GM18511 (cell line): ENCODE measurements around the gene USH1G.
A peak's percentile ranks its signal among the peaks of the same experiment; 100 is the strongest.
"Not testable (repeated sequence)": the region's sequence is repeated elsewhere in the genome, so short reads cannot be mapped to it uniquely, and the experiment has no call there.

Source experiments
- ATAC-seq: cut with Tn5 transposase; IDR thresholded peaks from one replicate; pipeline ENCODE4 v1.9.1; 2021; ENCODE audit warnings: mild to moderate bottlenecking, moderate library complexity; ENCODE audit not compliant: unreplicated experiment

USH1G gene

GRCh38 chr17:74877592-74878548 lies 45.2 kb downstream of the USH1G start:
- no peak for ATAC-seq

DNA sequence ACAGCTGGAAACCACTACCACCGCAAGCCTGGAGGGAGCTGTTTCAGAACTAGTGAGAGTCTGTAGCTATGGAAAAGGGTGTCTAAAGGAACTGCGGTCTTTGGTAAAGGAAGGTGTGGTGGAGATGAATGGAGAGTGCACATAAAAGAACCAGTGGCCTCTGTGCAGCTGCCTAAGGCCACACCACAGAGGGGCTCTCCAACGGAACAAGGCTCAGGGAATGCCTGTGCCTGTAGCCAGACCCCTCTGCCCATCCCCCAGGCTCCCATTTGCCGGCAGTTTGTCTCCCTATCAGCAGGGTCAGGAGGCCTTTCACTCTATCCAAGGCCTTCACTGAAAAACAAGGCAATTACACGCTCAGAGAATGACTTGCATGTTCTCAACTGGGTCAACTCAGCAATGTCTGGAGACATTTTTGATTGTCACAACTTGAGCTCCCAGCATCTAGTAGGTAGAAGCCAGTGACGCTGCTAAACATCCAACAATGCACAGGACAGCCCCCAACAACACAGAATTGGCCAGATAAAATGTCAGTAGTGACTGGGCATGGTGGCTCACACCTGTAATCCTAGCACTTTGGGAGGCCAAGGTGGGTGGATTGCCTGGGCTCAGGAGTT lies 47.0 kb downstream of the USH1G start:
- ATAC-seq: no peak

DNA sequence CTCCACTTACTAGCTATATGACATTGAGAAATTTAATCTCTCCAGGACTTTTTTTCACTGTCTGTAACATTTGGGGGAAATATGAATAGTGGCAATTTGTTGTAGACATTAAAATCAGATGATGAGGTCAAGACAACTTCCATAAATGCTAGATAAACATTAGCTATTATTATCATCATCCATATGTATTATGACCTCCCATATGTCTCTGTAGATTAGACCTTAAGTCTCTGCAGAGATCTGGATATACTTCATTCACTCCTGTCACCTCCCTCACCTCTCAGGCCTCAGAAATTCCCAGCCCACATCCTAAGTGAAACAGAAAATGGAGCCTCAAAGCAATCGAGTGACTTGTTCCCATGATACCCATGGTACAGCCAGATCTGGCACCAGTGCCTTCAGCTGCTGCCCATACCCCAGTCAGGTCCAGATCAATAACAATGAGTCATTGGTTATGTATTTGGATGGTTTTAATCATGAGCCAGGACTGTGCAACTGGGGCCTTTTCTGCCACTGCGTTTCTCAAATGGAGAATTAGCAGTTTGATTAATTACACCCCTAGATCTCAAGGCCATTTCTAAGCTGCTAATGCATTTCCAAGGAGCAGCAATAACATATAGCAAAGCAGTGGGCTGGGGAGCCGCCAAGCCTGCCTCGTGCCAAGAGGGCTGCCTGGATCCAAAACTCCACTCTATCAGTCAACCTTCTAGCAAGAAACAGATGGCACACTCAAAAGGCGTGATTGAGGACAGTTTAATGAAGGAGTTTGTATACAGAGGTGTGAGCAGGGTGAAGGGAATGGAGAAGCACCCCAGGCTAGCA lies 47.7 kb downstream of the USH1G start:
- ATAC-seq: no peak

DNA sequence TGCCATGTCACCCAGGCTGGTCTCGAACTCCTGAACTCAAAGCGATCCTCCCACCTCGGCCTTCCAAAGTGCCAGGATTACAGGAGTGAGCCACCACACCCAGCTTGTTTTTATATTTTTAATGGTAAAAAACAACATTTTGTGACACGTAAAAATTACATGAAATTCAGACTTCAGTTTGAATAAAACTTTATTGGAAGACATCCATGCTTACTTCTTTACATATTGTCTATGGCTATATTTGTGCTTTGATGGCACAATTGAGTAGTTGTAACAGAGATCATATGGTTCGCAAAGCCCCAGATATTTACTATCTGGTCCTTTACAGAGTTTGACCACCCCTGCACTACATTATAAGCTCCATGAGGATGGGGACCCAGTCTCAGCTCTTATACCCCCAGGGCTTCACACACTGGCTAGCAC lies 48.4 kb downstream of the USH1G start:
- ATAC-seq: no peak

DNA sequence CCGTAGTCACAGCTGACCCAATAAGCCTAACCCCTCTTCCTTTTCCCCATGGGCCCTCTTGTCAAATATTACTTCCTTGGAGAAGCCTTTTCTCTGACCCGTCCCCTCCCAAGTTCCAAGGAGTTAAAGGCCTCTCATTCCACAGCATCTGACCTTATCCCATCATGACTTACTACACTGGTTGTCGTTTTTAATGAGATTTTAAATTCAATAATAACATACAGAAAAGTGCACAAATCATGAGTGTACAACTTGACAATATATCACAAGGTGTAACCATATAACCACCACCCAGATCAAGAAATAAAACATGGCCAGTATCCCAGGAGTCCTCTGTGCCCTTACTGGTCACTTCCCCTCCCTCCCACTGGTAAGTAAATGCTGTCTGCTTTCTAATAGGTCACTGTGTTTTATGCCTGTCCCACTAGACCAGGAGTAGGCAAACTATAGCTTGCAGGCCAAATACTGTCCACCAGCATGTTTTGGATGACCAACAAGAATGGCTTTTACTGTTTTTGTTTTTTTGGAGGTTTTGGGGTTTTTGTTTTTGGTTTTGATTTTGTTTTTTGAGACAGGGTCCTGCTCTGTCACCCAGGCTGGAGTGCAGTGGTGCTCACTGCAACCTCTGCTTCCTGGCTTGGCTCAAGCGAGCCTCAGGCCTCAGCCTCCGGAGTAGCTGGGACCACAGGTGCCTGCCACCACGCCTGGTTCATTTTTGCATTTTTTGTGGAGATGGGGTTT lies 49.0 kb downstream of the USH1G start:
- ATAC-seq: no peak

- ATAC-seq: peak; percentile 89
Measured at GRCh38 chr17:74873037-74873873, 49.8 kb downstream of the USH1G start.

GRCh38 chr17:74872313-74873036 lies 50.6 kb downstream of the USH1G start, which contains the start of gene FDXR:
Gene FDXR (minus strand): TSS chr17:74872994. CDS start chr17:74872944, 50 bp downstream.
- ATAC-seq: peak; percentile 30

- no peak for ATAC-seq
Measured at GRCh38 chr17:74871356-74872076, 51.5 kb downstream of the USH1G start.

DNA sequence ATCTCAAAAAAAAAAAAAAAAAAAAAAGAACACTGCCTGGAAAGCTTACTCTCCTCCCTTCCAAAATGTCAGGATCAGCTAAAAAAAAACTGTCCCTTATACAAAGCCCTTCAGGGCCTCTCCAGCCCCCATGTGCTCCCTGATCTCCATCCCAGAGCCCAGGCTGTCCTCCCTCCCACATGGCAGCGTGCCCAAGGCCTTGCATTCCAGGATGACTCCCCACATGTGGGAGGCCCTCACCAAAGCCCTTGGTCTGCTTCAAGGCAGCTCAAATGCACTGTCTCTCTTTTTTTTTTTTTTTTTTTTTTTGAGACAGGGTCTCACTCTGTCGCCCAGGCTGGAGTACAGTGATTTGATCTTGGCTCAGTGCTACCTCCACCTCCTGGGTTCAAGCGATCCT lies 52.5 kb downstream of the USH1G start:
- ATAC-seq: no peak

- not testable (repeated sequence) for ATAC-seq
Measured at GRCh38 chr17:74870028-74870427, 53.0 kb downstream of the USH1G start.

DNA sequence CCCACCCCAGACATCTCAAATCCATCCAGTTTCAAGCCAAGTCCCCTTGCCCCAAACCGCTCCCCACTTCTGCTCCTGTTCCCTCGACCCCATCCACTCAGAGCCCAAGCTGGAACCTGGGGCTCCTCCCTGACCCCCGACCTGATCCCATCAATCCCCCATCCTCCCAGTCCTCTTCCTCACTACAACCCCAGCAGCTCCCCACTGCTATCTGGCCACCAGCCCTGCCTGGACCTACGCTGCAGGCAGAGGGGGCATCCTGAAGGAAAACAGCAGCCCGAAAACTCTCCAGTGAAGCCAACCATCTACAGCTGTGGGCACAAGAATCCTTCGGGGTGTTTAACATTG lies 54.2 kb downstream of the USH1G start:
- ATAC-seq: no peak

DNA sequence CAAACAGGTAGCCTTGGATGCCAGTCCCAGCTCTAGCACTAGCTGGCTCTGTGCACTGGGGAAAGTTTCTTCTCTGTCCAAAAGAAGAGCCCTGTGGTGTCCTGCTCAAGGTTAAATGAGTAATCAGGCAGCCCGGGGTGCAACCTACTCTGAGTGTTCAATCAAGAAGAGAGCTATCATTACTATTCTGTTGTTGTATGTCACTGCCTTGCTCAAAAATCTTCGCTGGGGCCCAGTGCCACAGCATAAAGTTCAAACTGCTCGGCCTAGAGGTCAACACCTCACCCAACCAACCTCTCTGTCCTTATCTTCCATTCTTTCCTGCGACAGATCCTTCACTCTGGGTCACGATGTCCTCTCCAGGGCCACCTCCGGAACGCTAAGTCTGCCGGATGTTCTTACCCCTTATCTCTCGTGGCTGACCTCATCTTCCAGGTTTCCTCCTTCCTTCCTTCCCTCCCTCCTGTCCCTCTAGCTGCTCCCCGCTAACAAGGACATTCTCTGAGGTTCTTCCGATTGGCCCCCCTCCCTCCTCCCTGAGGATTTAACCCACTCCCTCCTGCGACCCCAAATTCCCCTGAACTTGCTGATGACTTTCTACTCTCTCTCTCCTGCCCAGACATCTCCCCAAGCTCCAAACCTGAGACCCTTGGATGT lies 54.7 kb downstream of the USH1G start:
- ATAC-seq: no peak

GRCh38 chr17:74866198-74866835 lies 56.7 kb downstream of the USH1G start:
- no peak for ATAC-seq
